Osteoblast (primary cell): ENCODE data around the gene UBE2O. TPM values are rescaled to one million over a fixed set of nuclear protein-coding genes. Genes with fewer than 3 reads are reported as not detected.

Experiments used
- DNase-seq: peaks from one replicate; pipeline ENCODE4 v3.0.0; 2011; ENCODE audit warnings: low spot score, mixed read lengths; ENCODE audit not compliant: insufficient read length; ENCODE audit errors: missing footprints
- H2AFZ ChIP-seq: 2 replicates; pipeline ENCODE4 v1.6.0; 2011; ENCODE audit warnings: mild to moderate bottlenecking, low read length
- H3K27ac ChIP-seq: 2 replicates; pipeline ENCODE4 v1.5.1; 2011; ENCODE audit warnings: mild to moderate bottlenecking, low read depth, low read length, moderate library complexity
- H3K27me3 ChIP-seq: 2 replicates; pipeline ENCODE4 v1.6.0; 2012; ENCODE audit warnings: mild to moderate bottlenecking, control low read depth, inconsistent platforms, low read length, moderate library complexity; ENCODE audit not compliant: insufficient read depth
- H3K36me3 ChIP-seq: 2 replicates; pipeline ENCODE4 v1.5.1; 2011; ENCODE audit warnings: mild to moderate bottlenecking, low read length, control low read depth, moderate library complexity; ENCODE audit not compliant: insufficient read depth
- H3K4me1 ChIP-seq: 2 replicates; pipeline ENCODE4 v1.5.1; 2011; ENCODE audit warnings: mild to moderate bottlenecking, low read length, control low read depth, moderate library complexity; ENCODE audit not compliant: insufficient read depth
- H3K4me2 ChIP-seq: 2 replicates; pipeline ENCODE4 v1.6.0; 2011; ENCODE audit warnings: mild to moderate bottlenecking, low read length; ENCODE audit not compliant: insufficient read depth
- H3K4me3 ChIP-seq: fragments of 200-600 bp; sonication (generic); 3 replicates; pipeline ENCODE4 v1.5.1; 2012; ENCODE audit warnings: mild to moderate bottlenecking, low read length, inconsistent platforms; ENCODE audit not compliant: insufficient read depth
- H3K79me2 ChIP-seq: 2 replicates; pipeline ENCODE4 v1.6.0; 2012; ENCODE audit warnings: mild to moderate bottlenecking, low read length, control low read depth, inconsistent platforms; ENCODE audit not compliant: insufficient read depth
- H3K9me3 ChIP-seq: 2 replicates; pipeline ENCODE4 v1.5.1; 2011; ENCODE audit warnings: low read depth, low read length, control low read depth
- H4K20me1 ChIP-seq: 2 replicates; pipeline ENCODE4 v1.6.0; 2012; ENCODE audit warnings: mild to moderate bottlenecking, low read length, control low read depth; ENCODE audit not compliant: insufficient read depth
- CTCF ChIP-seq: IDR thresholded peaks from 2 replicates; pipeline ENCODE4 v1.5.1; 2011; ENCODE audit warnings: mild to moderate bottlenecking, low read depth, low read length, moderate library complexity; ENCODE audit errors: extremely low read depth
- total RNA-seq: library from RNA; depleted of rRNA; stranded (reverse); fragments of >200 nt; gene quantifications from 2 replicates; pipeline ENCODE4 v1.2.3, GENCODE V29; 2012

The UBE2O gene
- total RNA-seq, 1 donor, result 19.5 TPM

GRCh38 chr17:76408037-76408849 lies 44.7 kb downstream of the UBE2O start:
- H3K9me3 ChIP-seq, result no peaks in the 10 kb centered on the region
- peaks cover 9% of the 10 kb centered on the region for H3K4me1 ChIP-seq
- no peak overlapping the region for H3K27ac ChIP-seq
- H3K79me2 ChIP-seq, result peaks cover 60% of the 10 kb centered on the region
- H3K4me2 ChIP-seq, result no peak overlapping the region
- H2AFZ ChIP-seq, result no peak overlapping the region
- TF ChIP-seq CTCF, result peak; percentile 92
- DNase-seq, result peak; percentile 94
- H4K20me1 ChIP-seq, result peaks cover 65% of the 10 kb centered on the region
- no peaks in the 10 kb centered on the region for H3K27me3 ChIP-seq
- H3K36me3 ChIP-seq, result peaks cover 19% of the 10 kb centered on the region
- no peak overlapping the region for H3K4me3 ChIP-seq

- peaks cover 61% of the 10 kb centered on the region for H4K20me1 ChIP-seq
These were observed 45.4 kb downstream of the UBE2O start for GRCh38 chr17:76407509-76407908.

GRCh38 chr17:76405967-76406647 lies 46.8 kb downstream of the UBE2O start:
- Histone ChIP-seq H3K4me2 (no peak overlapping the region), H3K27me3 (no peaks in the 10 kb centered on the region), H3K4me3 (no peak overlapping the region), H3K27ac (no peak overlapping the region), H3K4me1 (peaks cover 9% of the 10 kb centered on the region), H4K20me1 (peaks cover 56% of the 10 kb centered on the region), H3K79me2 (peaks cover 50% of the 10 kb centered on the region), H2AFZ (no peak overlapping the region), H3K9me3 (no peaks in the 10 kb centered on the region), H3K36me3 (peaks cover 29% of the 10 kb centered on the region)
- DNase-seq, result peak; percentile 99
- no peak for TF ChIP-seq CTCF

More at GRCh38 chr17:76407509-76407908, 45.4 kb downstream of the UBE2O start:
- Histone ChIP-seq H3K27me3 (no peaks in the 10 kb centered on the region), H2AFZ (no peak overlapping the region), H3K4me2 (no peak overlapping the region), H3K36me3 (peaks cover 20% of the 10 kb centered on the region), H3K79me2 (peaks cover 57% of the 10 kb centered on the region), H3K9me3 (no peaks in the 10 kb centered on the region), H3K27ac (no peak overlapping the region), H3K4me3 (no peak overlapping the region), H3K4me1 (peaks cover 9% of the 10 kb centered on the region)
- no peak for DNase-seq
- TF ChIP-seq CTCF, result no peak

GRCh38 chr17:76405607-76405966 lies 47.4 kb downstream of the UBE2O start:
- Histone ChIP-seq H3K4me2 (no peak overlapping the region), H2AFZ (no peak overlapping the region), H4K20me1 (peaks cover 54% of the 10 kb centered on the region), H3K9me3 (no peaks in the 10 kb centered on the region), H3K27me3 (no peaks in the 10 kb centered on the region), H3K4me3 (no peak overlapping the region), H3K79me2 (peaks cover 46% of the 10 kb centered on the region), H3K36me3 (peaks cover 31% of the 10 kb centered on the region), H3K4me1 (peaks cover 9% of the 10 kb centered on the region), H3K27ac (no peak overlapping the region)
- TF ChIP-seq CTCF, result no peak
- DNase-seq, result peak; percentile 59
